Measurements from ENCODE around the gene PDE8B.

PDE8B gene

DNA sequence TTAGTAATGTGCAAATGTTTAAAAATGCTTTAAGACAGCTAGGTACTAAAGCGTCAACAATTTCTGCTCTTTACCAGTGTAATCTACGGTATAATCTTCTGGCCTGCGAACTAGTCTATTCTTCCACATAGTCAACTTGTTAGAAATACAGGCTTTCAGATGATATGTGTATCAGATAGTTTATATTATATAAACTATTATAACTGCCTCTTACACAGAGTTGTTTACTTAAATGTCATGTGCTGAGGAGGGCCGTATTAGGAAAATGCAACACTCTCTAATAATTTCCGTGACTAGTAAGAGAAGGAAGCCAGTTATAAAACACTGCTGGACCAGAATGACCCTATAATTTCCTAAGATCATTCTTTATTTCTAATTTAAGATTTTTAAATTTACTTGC lies 218.0 kb downstream of the PDE8B start:
- TF ChIP-seq ZNF565 (CRISPR knock-in tag; conservative IDR thresholded peaks at IDR 0.05; ENCODE audit: low read depth) (no peak), TOX (CRISPR knock-in tag; IDR thresholded peaks at IDR 0.05; ENCODE audit: borderline replicate concordance) (no peak), ZNF8 (CRISPR knock-in tag; IDR thresholded peaks at IDR 0.05) (no peak), ISL1 (CRISPR knock-in tag; IDR thresholded peaks at IDR 0.05) (no peak), SNAI2 (CRISPR knock-in tag; IDR thresholded peaks at IDR 0.05) (no peak), POU6F1 (CRISPR knock-in tag; IDR thresholded peaks at IDR 0.05; ENCODE audit: borderline replicate concordance, low read depth) (no peak)
- TF ChIP-seq, protein P1, sequence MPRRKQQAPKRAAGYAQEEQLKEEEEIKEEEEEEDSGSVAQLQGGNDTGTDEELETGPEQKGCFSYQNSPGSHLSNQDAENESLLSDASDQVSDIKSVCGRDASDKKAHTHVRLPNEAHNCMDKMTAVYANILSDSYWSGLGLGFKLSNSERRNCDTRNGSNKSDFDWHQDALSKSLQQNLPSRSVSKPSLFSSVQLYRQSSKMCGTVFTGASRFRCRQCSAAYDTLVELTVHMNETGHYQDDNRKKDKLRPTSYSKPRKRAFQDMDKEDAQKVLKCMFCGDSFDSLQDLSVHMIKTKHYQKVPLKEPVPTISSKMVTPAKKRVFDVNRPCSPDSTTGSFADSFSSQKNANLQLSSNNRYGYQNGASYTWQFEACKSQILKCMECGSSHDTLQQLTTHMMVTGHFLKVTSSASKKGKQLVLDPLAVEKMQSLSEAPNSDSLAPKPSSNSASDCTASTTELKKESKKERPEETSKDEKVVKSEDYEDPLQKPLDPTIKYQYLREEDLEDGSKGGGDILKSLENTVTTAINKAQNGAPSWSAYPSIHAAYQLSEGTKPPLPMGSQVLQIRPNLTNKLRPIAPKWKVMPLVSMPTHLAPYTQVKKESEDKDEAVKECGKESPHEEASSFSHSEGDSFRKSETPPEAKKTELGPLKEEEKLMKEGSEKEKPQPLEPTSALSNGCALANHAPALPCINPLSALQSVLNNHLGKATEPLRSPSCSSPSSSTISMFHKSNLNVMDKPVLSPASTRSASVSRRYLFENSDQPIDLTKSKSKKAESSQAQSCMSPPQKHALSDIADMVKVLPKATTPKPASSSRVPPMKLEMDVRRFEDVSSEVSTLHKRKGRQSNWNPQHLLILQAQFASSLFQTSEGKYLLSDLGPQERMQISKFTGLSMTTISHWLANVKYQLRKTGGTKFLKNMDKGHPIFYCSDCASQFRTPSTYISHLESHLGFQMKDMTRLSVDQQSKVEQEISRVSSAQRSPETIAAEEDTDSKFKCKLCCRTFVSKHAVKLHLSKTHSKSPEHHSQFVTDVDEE (CRISPR knock-in tag; IDR thresholded peaks at IDR 0.05), result no peak
- TF ChIP-seq, protein P2, sequence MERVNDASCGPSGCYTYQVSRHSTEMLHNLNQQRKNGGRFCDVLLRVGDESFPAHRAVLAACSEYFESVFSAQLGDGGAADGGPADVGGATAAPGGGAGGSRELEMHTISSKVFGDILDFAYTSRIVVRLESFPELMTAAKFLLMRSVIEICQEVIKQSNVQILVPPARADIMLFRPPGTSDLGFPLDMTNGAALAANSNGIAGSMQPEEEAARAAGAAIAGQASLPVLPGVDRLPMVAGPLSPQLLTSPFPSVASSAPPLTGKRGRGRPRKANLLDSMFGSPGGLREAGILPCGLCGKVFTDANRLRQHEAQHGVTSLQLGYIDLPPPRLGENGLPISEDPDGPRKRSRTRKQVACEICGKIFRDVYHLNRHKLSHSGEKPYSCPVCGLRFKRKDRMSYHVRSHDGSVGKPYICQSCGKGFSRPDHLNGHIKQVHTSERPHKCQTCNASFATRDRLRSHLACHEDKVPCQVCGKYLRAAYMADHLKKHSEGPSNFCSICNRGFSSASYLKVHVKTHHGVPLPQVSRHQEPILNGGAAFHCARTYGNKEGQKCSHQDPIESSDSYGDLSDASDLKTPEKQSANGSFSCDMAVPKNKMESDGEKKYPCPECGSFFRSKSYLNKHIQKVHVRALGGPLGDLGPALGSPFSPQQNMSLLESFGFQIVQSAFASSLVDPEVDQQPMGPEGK (CRISPR knock-in tag; IDR thresholded peaks at IDR 0.05; ENCODE audit: borderline replicate concordance), result no peak
- ATAC-seq, result no peak

DNA sequence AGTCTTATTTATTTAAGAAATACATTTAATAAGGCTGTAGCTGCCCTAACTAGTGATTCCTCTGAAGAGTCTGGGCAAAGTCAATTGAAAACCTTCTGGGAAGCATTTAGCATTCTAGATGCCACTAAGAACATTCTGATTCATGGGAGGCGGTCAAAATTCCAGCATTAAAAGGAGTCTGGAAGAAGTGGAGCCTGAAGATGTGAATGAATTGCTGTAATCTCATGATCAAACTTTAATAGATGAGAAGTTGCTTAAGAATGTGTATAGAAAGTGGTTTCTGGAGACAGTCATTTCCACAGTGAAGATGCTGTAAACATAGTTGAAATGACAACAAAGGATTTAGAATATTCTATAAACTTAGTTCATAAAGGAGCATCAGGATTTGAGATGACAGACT lies 220.2 kb downstream of the PDE8B start:
- no peak for ATAC-seq
- TF ChIP-seq ISL1 (CRISPR knock-in tag; IDR thresholded peaks at IDR 0.05) (peak; percentile 50), PPARA (CRISPR knock-in tag; IDR thresholded peaks at IDR 0.05; ENCODE audit: borderline replicate concordance) (no peak)

DNA sequence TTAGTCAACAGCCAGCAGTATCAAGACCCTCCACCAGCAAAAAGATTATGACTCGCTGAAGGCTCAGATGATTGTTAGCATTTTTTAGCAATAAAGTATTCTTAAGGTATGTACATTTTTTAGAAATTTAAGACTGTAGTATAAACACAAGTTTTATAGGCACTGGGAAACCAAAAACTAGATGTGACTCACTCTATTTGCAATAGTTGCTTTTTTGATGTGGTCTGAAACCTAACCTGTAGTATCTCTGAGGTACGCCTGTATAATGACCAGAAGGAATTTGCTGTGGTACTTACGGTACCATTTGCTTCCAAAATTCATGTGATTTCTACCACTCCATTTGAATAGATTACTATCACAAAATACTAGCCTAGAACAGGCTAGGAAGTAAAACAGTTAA lies 220.8 kb downstream of the PDE8B start:
- TF ChIP-seq PPARA (CRISPR knock-in tag; IDR thresholded peaks at IDR 0.05; ENCODE audit: borderline replicate concordance) (no peak), SNAI2 (CRISPR knock-in tag; IDR thresholded peaks at IDR 0.05) (no peak), POU6F1 (CRISPR knock-in tag; IDR thresholded peaks at IDR 0.05; ENCODE audit: borderline replicate concordance, low read depth) (no peak), ZNF8 (CRISPR knock-in tag; IDR thresholded peaks at IDR 0.05) (no peak), ISL1 (CRISPR knock-in tag; IDR thresholded peaks at IDR 0.05) (no peak)
- ATAC-seq, result no peak

DNA sequence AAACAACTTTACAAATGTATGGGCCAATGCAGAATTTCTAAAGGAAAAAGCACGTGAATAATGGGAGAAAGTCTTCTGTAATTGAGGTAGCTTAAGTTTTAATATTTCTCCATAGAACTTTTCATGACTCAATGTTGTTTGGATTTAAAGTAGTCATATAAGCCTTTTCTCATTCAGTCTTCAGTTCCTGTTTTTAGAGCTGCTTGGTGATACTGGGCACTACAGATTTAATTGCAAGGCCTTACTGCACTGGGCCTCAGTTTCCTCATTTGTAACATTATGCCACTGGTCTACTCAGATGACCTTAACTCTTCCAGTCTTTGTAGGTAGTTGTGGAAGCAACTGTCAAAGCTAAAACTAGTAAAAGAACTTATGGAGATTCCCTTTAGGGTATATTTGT lies 221.2 kb downstream of the PDE8B start:
- no peak for ATAC-seq
- TF ChIP-seq, protein P2 (CRISPR knock-in tag; IDR thresholded peaks at IDR 0.05; ENCODE audit: borderline replicate concordance), result no peak
- TF ChIP-seq TOX (CRISPR knock-in tag; IDR thresholded peaks at IDR 0.05; ENCODE audit: borderline replicate concordance) (no peak), GLIS3 (CRISPR knock-in tag; IDR thresholded peaks at IDR 0.05) (no peak), SNAI2 (CRISPR knock-in tag; IDR thresholded peaks at IDR 0.05) (no peak), OSR1 (CRISPR knock-in tag; IDR thresholded peaks at IDR 0.05) (no peak), ZC3H10 (CRISPR knock-in tag; IDR thresholded peaks at IDR 0.05) (no peak), TCF4 (CRISPR knock-in tag; IDR thresholded peaks at IDR 0.05; ENCODE audit: borderline replicate concordance) (no peak), ZNF565 (CRISPR knock-in tag; conservative IDR thresholded peaks at IDR 0.05; ENCODE audit: low read depth) (no peak), ISL1 (CRISPR knock-in tag; IDR thresholded peaks at IDR 0.05) (no peak), ZNF70 (CRISPR knock-in tag; IDR thresholded peaks at IDR 0.05) (no peak), ZNF8 (CRISPR knock-in tag; IDR thresholded peaks at IDR 0.05) (no peak), PPARA (CRISPR knock-in tag; IDR thresholded peaks at IDR 0.05; ENCODE audit: borderline replicate concordance) (no peak), ESRRG (CRISPR knock-in tag; IDR thresholded peaks at IDR 0.05) (no peak), ZFP3 (CRISPR knock-in tag; IDR thresholded peaks at IDR 0.05) (no peak)
- TF ChIP-seq, protein P1 (CRISPR knock-in tag; IDR thresholded peaks at IDR 0.05), result no peak
- TF ChIP-seq, protein P3, sequence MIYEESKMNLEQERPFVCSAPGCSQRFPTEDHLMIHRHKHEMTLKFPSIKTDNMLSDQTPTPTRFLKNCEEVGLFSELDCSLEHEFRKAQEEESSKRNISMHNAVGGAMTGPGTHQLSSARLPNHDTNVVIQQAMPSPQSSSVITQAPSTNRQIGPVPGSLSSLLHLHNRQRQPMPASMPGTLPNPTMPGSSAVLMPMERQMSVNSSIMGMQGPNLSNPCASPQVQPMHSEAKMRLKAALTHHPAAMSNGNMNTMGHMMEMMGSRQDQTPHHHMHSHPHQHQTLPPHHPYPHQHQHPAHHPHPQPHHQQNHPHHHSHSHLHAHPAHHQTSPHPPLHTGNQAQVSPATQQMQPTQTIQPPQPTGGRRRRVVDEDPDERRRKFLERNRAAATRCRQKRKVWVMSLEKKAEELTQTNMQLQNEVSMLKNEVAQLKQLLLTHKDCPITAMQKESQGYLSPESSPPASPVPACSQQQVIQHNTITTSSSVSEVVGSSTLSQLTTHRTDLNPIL (CRISPR knock-in tag; IDR thresholded peaks at IDR 0.05; ENCODE audit: low read depth), result no peak
- TF ChIP-seq, protein P4, sequence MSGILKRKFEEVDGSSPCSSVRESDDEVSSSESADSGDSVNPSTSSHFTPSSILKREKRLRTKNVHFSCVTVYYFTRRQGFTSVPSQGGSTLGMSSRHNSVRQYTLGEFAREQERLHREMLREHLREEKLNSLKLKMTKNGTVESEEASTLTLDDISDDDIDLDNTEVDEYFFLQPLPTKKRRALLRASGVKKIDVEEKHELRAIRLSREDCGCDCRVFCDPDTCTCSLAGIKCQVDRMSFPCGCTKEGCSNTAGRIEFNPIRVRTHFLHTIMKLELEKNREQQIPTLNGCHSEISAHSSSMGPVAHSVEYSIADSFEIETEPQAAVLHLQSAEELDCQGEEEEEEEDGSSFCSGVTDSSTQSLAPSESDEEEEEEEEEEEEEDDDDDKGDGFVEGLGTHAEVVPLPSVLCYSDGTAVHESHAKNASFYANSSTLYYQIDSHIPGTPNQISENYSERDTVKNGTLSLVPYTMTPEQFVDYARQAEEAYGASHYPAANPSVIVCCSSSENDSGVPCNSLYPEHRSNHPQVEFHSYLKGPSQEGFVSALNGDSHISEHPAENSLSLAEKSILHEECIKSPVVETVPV (CRISPR knock-in tag; IDR thresholded peaks at IDR 0.05), result no peak
